Nephron progenitor cell (in vitro differentiated cells): ENCODE measurements around the gene CHRNA5.
"Not testable (repeated sequence)": the region's sequence is repeated elsewhere in the genome, so short reads cannot be mapped to it uniquely, and the experiment has no call there.

ENCODE experiments used
- DNase-seq: peaks from one replicate; pipeline ENCODE4 v3.0.0; 2021
- H3K27ac Mint-ChIP-seq: 2 replicates; pipeline ENCODE4 v1.8.0; 2021; ENCODE audit warnings: mild to moderate bottlenecking, moderate library complexity, mixed read lengths
- H3K27me3 Mint-ChIP-seq: 2 replicates; pipeline ENCODE4 v1.8.0; 2021; ENCODE audit warnings: mild to moderate bottlenecking, low read depth, mixed read lengths; ENCODE audit not compliant: poor library complexity
- H3K36me3 Mint-ChIP-seq: 2 replicates; pipeline ENCODE4 v1.8.0; 2021; ENCODE audit warnings: low read depth, mixed read lengths
- H3K4me1 Mint-ChIP-seq: 2 replicates; pipeline ENCODE4 v1.8.0; 2021; ENCODE audit warnings: mixed read lengths
- H3K4me3 Mint-ChIP-seq: 2 replicates; pipeline ENCODE4 v1.8.0; 2021; ENCODE audit warnings: mild to moderate bottlenecking, moderate library complexity, mixed read lengths
- H3K9me3 Mint-ChIP-seq: 2 replicates; pipeline ENCODE4 v1.8.0; 2021; ENCODE audit warnings: mild to moderate bottlenecking, moderate library complexity, mixed read lengths
- TF ChIP-seq, protein P1 (sequence below): fragments of 200-600 bp; sonication (generic); IDR thresholded peaks from 2 replicates; pipeline ENCODE4 v1.5.0; 2021; ENCODE audit warnings: antibody characterized with exemption

Gene CHRNA5

GRCh38 chr15:78541744-78542034, 23.6 kb upstream of the CHRNA5 start:
- Mint-ChIP-seq H3K9me3 (no peaks in the 10 kb centered on the region), H3K36me3 (peaks cover 39% of the 10 kb centered on the region), H3K27ac (peak overlapping the region; percentile 6), H3K27me3 (no peaks in the 10 kb centered on the region), H3K4me1 (peaks cover 26% of the 10 kb centered on the region), H3K4me3 (peak overlapping the region; percentile 100)
- TF ChIP-seq, protein P1, sequence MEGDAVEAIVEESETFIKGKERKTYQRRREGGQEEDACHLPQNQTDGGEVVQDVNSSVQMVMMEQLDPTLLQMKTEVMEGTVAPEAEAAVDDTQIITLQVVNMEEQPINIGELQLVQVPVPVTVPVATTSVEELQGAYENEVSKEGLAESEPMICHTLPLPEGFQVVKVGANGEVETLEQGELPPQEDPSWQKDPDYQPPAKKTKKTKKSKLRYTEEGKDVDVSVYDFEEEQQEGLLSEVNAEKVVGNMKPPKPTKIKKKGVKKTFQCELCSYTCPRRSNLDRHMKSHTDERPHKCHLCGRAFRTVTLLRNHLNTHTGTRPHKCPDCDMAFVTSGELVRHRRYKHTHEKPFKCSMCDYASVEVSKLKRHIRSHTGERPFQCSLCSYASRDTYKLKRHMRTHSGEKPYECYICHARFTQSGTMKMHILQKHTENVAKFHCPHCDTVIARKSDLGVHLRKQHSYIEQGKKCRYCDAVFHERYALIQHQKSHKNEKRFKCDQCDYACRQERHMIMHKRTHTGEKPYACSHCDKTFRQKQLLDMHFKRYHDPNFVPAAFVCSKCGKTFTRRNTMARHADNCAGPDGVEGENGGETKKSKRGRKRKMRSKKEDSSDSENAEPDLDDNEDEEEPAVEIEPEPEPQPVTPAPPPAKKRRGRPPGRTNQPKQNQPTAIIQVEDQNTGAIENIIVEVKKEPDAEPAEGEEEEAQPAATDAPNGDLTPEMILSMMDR = no peak
- DNase-seq = no peak

DNA sequence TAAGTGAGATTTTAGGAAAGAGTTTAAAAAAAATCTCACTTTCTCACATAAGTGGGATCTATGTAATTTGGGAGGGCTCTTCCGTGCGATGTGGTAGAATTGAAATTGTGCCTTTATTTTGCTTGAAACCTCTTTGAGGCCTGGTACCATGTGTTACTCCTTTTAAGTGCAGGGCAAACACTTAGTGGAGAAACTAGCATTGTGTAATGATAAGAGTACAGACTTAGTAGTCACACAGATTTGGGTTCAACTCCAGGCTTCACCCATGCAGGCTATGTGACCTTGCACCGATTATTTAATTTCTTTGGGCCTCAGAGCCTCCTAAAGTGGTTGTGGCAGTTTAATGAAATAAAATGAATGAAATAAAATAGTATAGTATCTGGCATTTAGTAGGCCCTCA, 22.7 kb upstream of the CHRNA5 start:
- Mint-ChIP-seq H3K36me3 (peaks cover 46% of the 10 kb centered on the region), H3K9me3 (no peaks in the 10 kb centered on the region), H3K4me1 (peaks cover 26% of the 10 kb centered on the region), H3K27ac (no peak overlapping the region), H3K27me3 (no peaks in the 10 kb centered on the region), H3K4me3 (peak overlapping the region; percentile 100)
- DNase-seq = no peak
- TF ChIP-seq, protein P1 = no peak

DNA sequence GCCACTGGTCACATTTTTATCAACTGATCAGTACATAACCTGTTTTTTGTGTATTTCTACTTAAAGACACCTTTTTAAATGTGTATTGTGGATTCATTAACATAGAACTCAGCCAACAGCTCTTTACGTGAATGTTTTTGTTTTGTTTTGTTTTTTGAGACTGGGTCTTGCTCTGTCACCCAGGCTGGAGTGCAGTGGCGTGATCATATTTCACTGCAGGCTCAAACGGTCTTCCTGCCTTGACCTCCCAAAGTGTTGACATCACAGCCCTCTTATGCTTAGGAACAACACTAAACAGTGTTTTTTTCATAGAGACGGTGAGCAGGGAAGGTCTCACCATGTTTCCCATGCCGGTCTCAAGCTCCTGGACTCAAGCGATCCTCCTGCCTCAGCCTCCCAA, 15.1 kb upstream of the CHRNA5 start:
- Mint-ChIP-seq H3K9me3 (no peaks in the 10 kb centered on the region), H3K36me3 (peaks cover 44% of the 10 kb centered on the region), H3K4me1 (peaks cover 17% of the 10 kb centered on the region), H3K27ac (peak overlapping the region; percentile 76), H3K4me3 (no peak overlapping the region), H3K27me3 (peaks cover 4% of the 10 kb centered on the region)
- no peak for DNase-seq
- TF ChIP-seq, protein P1 = no peak

DNA sequence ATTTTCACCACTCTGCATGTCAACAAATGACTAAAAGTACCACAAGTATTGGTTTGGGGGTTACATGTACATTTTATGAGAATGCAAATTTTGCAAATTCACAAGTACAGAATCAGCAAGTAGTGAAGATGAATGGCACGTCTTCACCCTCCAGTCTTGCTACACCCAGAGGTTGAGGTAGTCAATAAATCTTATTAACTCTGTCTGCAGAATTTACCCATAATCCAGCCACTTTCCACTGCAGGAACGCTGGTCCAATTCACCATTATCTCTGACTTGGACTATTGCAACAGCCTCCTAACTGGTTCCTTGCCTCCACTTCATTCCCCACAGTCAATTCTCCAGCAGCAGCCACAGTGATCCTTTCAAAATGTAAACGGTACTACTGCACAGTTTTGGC, 14.5 kb upstream of the CHRNA5 start:
- peak overlapping the region; percentile 46 for H3K27ac Mint-ChIP-seq
- no peak for DNase-seq
- H3K36me3 Mint-ChIP-seq = peaks cover 39% of the 10 kb centered on the region
- H3K27me3 Mint-ChIP-seq = peaks cover 4% of the 10 kb centered on the region
- H3K4me1 Mint-ChIP-seq = peaks cover 17% of the 10 kb centered on the region
- TF ChIP-seq, protein P1 = no peak
- no peaks in the 10 kb centered on the region for H3K9me3 Mint-ChIP-seq
- no peak overlapping the region for H3K4me3 Mint-ChIP-seq

DNA sequence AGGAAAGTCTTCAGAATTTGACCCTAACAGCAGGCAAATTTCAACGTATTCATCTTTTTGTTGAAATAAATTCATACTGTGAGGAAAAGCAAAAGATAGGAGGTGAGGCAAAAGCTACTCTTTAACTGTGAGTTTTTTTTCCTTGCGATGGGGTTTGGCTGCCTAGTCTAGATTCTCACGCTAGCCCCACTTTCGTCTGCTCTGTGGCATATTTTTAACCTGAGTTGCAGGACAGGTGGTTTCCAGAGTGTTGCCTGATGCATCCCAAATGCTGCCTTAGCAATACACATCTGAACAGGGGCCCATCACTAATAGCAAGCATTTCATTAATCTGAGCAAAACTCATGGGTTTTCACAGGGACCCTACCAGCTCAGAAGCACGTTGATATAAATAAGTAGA, 13.4 kb upstream of the CHRNA5 start:
- DNase-seq = no peak
- H3K4me1 Mint-ChIP-seq = peaks cover 17% of the 10 kb centered on the region
- peaks cover 4% of the 10 kb centered on the region for H3K27me3 Mint-ChIP-seq
- no peak overlapping the region for H3K4me3 Mint-ChIP-seq
- peaks cover 28% of the 10 kb centered on the region for H3K36me3 Mint-ChIP-seq
- H3K27ac Mint-ChIP-seq = no peak overlapping the region
- TF ChIP-seq, protein P1 = no peak
- H3K9me3 Mint-ChIP-seq = no peaks in the 10 kb centered on the region

- no peak overlapping the region for H3K4me3 Mint-ChIP-seq
- no peak for DNase-seq
- H3K36me3 Mint-ChIP-seq = peaks cover 23% of the 10 kb centered on the region
- peaks cover 17% of the 10 kb centered on the region for H3K4me1 Mint-ChIP-seq
- TF ChIP-seq, protein P1 = no peak
- peaks cover 6% of the 10 kb centered on the region for H3K27me3 Mint-ChIP-seq
- no peak overlapping the region for H3K27ac Mint-ChIP-seq
- H3K9me3 Mint-ChIP-seq = no peaks in the 10 kb centered on the region
These were observed 12.7 kb upstream of the CHRNA5 start for GRCh38 chr15:78552597-78552996.

DNA sequence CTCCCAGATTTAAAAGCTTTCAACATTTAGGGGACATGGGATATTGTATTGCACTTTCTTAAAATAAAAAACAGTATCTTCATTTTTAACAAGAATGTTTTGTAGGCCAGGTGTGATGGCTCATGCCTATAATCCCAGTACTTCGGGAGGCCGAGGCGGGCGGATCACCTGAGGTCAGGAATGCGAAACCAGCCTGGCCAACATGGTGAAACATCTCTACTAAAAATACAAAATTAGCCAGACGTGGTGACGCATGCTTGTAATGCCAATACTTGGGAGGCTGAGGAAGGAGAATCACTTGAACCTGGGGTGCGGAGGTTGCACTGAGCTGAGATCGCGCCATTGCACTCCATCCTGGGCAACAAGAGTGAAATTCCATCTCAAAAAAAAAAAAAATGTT, 5.1 kb upstream of the CHRNA5 start:
- not testable (repeated sequence) for H3K27ac Mint-ChIP-seq, H3K4me1 Mint-ChIP-seq, H3K4me3 Mint-ChIP-seq, H3K36me3 Mint-ChIP-seq, DNase-seq, H3K9me3 Mint-ChIP-seq
- peaks cover 37% of the 10 kb centered on the region for H3K27me3 Mint-ChIP-seq
